Astrocyte of the cerebellum (primary cell): ENCODE results near the gene HRH4.
A peak's percentile ranks its signal among the peaks of the same experiment; 100 is the strongest.

Experiments
- DNase-seq: peaks from one replicate; pipeline ENCODE4 v3.0.0-alpha.2; 2011; ENCODE audit warnings: low read depth
- H3K4me3 ChIP-seq: 2 replicates; pipeline ENCODE4 v1.5.1; 2011; ENCODE audit warnings: mild to moderate bottlenecking, low read depth, low read length, moderate library complexity
- CTCF ChIP-seq: IDR thresholded peaks from 2 replicates; pipeline ENCODE4 v1.5.1; 2012; ENCODE audit warnings: low read length, low read depth, moderate library complexity, mild to moderate bottlenecking; ENCODE audit errors: missing control alignments
- in situ Hi-C: cut with HindIII; loops from 2 replicates; pipeline ENCODE4 v1.10.0; 2017; ENCODE audit warnings: low sequenced_read_pairs

HRH4 gene

GRCh38 chr18:24488824-24489493, 28.5 kb downstream of the HRH4 start:
- DNase-seq: peak; percentile 20
- peak; percentile 65 for TF ChIP-seq CTCF
- H3K4me3 ChIP-seq: no peak overlapping the region
- in situ Hi-C loops: no loop called here

GRCh38 chr18:24490539-24490938, 30.1 kb downstream of the HRH4 start:
- in situ Hi-C loops: no loop called here
- no peak overlapping the region for H3K4me3 ChIP-seq
- no peak for DNase-seq
- no peak for TF ChIP-seq CTCF

- in situ Hi-C loops: no loop called here
- no peak for DNase-seq
- H3K4me3 ChIP-seq: no peak overlapping the region
- no peak for TF ChIP-seq CTCF
These were observed 31.7 kb downstream of the HRH4 start for GRCh38 chr18:24491927-24492834.

GRCh38 chr18:24494586-24494985, 34.1 kb downstream of the HRH4 start:
- in situ Hi-C loops: no loop called here
- no peak for DNase-seq
- TF ChIP-seq CTCF: no peak
- no peak overlapping the region for H3K4me3 ChIP-seq

- H3K4me3 ChIP-seq: no peak overlapping the region
- no peak for DNase-seq
- in situ Hi-C loops: no loop called here
- no peak for TF ChIP-seq CTCF
These were observed 36.8 kb downstream of the HRH4 start for GRCh38 chr18:24497031-24497754.

GRCh38 chr18:24499814-24500213, 39.4 kb downstream of the HRH4 start:
- in situ Hi-C loops: no loop called here
- H3K4me3 ChIP-seq: no peak overlapping the region
- TF ChIP-seq CTCF: no peak
- no peak for DNase-seq
